OCI-LY3 (cell line): ENCODE results near the gene RPS18.

ENCODE experiments used
- CTCF ChIP-seq: fragments of 200-600, 300-600 bp; sonication (generic); IDR thresholded peaks from 2 replicates; pipeline ENCODE4 v1.5.1; 2014; ENCODE audit warnings: antibody characterized with exemption, low read length, low read depth
- EZH2phosphoT487 ChIP-seq: fragments of 200-600 bp; shearing (Covaris generic); IDR thresholded peaks from 2 replicates; pipeline ENCODE4 v1.6.1; 2018; ENCODE audit warnings: antibody characterized with exemption, mixed run types, low read depth

- TF ChIP-seq CTCF (no peak), EZH2phosphoT487 (no peak)
Observed at GRCh38 chr6:33252759-33253158, 19.1 kb upstream of the RPS18 start.
